BJ (cell line): Measurements from ENCODE around the gene TNS3. TPM values are rescaled to one million over a fixed set of nuclear protein-coding genes. Genes with fewer than 3 reads are reported as not detected.

Experiments
- CTCF ChIA-PET: fragments of 350-600 bp; formaldehyde crosslinking; extraction: SDS; loops from one replicate; lab custom pipeline; 2021; ENCODE audit warnings: antibody characterized with exemption, inconsistent platforms; lab: Yijun Ruan, JAX
- POLR2A ChIA-PET: fragments of 300-600 bp; sonication (Branson Sonifier 250); formaldehyde crosslinking; extraction: SDS; loops from one replicate; lab custom pipeline; 2021; ENCODE audit warnings: antibody characterized with exemption; lab: Charles Lee
- DNase-seq: peaks from one replicate; pipeline ENCODE4 v3.0.0-alpha.2; 2011; ENCODE audit warnings: low read depth
- H3K27me3 ChIP-seq: 2 replicates; pipeline ENCODE4 v1.6.0; 2011; ENCODE audit warnings: low read length; ENCODE audit not compliant: control insufficient read depth, insufficient read depth
- H3K36me3 ChIP-seq: 2 replicates; pipeline ENCODE4 v1.5.1; 2011; ENCODE audit warnings: low read length; ENCODE audit not compliant: control insufficient read depth, insufficient read depth
- H3K4me3 ChIP-seq: 2 replicates; pipeline ENCODE4 v1.5.1; 2011; ENCODE audit warnings: low read depth, mild to moderate bottlenecking, control low read depth, low read length
- CTCF ChIP-seq: IDR thresholded peaks from 2 replicates; pipeline ENCODE4 v1.5.1; 2011; ENCODE audit warnings: low read depth, mild to moderate bottlenecking, control low read depth, inconsistent platforms, low read length, moderate library complexity; ENCODE audit not compliant: insufficient read depth
- polyA plus RNA-seq: library from polyadenylated mRNA; depleted of rRNA; stranded (reverse); fragments of >200 nt; gene quantifications from 2 replicates; pipeline ENCODE4 v1.2.3, GENCODE V29; 2011

TNS3 gene
- polyA plus RNA-seq, 1 experiment: 126 TPM

- ChIA-PET POLR2A (no interaction called here), CTCF (no interaction called here)
- Histone ChIP-seq H3K36me3 (peaks cover 24% of the 10 kb centered on the region), H3K27me3 (no peaks in the 10 kb centered on the region), H3K4me3 (no peak overlapping the region)
- no peak for TF ChIP-seq CTCF
- DNase-seq: no peak
Measured at GRCh38 chr7:47466832-47467231, 115.1 kb downstream of the TNS3 start.

GRCh38 chr7:47465191-47465590 is 116.7 kb downstream of the TNS3 start:
- ChIA-PET CTCF (no interaction called here), POLR2A (no interaction called here)
- peaks cover 18% of the 10 kb centered on the region for H3K36me3 ChIP-seq

GRCh38 chr7:47464266-47464665 is 117.6 kb downstream of the TNS3 start:
- ChIA-PET POLR2A (no interaction called here), CTCF (no interaction called here)
- no peak overlapping the region for H3K4me3 ChIP-seq
- DNase-seq: no peak
- no peaks in the 10 kb centered on the region for H3K27me3 ChIP-seq
- no peak for TF ChIP-seq CTCF
- H3K36me3 ChIP-seq: peaks cover 19% of the 10 kb centered on the region

More at GRCh38 chr7:47465191-47465590, 116.7 kb downstream of the TNS3 start:
- no peak for TF ChIP-seq CTCF
- Histone ChIP-seq H3K4me3 (no peak overlapping the region), H3K27me3 (no peaks in the 10 kb centered on the region)
- DNase-seq: no peak

GRCh38 chr7:47461746-47462145 is 120.2 kb downstream of the TNS3 start:
- CTCF ChIA-PET: no interaction called here
- H3K4me3 ChIP-seq: no peak overlapping the region
- DNase-seq: no peak
- no peaks in the 10 kb centered on the region for H3K27me3 ChIP-seq
- peaks cover 18% of the 10 kb centered on the region for H3K36me3 ChIP-seq
- POLR2A ChIA-PET: no interaction called here
- no peak for TF ChIP-seq CTCF

GRCh38 chr7:47461161-47461560 is 120.8 kb downstream of the TNS3 start:
- ChIA-PET POLR2A (no interaction called here), CTCF (interaction anchor here (0.6 to 1.1 kb wide), 3 partner anchors 13 to 318 kb away, joined by 3 to 5 read pairs (median 3); no protein-coding TSS in a partner anchor)
- Histone ChIP-seq H3K4me3 (no peak overlapping the region), H3K36me3 (peaks cover 21% of the 10 kb centered on the region), H3K27me3 (no peaks in the 10 kb centered on the region)
- TF ChIP-seq CTCF: no peak
- DNase-seq: no peak
